HG03558 (cell line): ENCODE data around the gene DMBT1.

ENCODE experiments used
- ATAC-seq: cut with Tn5 transposase; IDR thresholded peaks from one replicate; pipeline ENCODE4 v1.9.1; 2021; ENCODE audit warnings: moderate number of reproducible peaks; ENCODE audit not compliant: unreplicated experiment; ENCODE audit errors: extremely low read depth

Gene DMBT1

DNA sequence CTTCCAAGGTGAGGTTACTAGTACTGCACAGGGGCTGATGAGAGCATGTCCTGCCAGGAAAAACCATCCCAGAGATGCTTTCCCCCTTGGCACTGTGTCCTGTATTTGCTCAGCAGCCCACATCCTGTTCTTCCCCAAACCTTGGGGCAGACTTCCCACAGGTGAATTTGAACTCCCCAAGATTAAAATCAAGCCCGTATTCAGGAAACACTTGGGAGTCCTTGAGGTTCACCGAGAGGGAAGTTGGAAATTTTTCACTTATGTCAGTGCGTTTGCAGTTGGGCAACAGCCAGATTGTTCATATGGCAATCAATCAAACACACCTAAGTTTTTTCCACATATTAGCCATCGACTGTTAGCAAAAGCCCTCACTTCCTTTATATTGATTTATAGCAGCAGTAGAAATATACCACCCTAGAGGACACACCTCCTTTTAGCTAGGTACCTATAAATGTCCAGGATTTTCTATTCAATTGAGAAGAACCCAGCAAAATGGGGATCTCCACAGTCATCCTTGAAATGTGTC lies at the start of gene DMBT1:
DMBT1 (plus strand) TSS at position 476 of the 526 bp plus-strand sequence; CDS start at position 493, 17 bp downstream.
- ATAC-seq, result no peak

DNA sequence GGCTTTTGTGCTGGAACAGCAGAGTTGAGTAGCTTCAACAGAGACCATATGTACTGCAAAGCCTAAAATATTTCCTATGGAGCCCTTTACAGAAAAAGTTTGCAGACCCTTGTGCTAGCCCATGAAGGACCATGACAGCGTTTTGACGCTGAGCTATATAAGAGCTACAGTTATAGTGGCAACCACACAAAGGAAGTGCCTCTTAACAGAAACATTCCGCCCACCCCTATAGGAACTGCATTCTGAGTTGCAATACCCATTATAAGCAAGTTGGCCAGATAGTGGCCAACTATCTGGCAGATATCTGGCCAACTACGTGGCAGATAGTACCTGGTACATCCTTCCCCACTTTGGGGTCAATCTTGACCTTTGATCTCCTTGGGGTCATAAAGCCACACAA lies 47.5 kb upstream of the DMBT1 start:
- no peak for ATAC-seq

DNA sequence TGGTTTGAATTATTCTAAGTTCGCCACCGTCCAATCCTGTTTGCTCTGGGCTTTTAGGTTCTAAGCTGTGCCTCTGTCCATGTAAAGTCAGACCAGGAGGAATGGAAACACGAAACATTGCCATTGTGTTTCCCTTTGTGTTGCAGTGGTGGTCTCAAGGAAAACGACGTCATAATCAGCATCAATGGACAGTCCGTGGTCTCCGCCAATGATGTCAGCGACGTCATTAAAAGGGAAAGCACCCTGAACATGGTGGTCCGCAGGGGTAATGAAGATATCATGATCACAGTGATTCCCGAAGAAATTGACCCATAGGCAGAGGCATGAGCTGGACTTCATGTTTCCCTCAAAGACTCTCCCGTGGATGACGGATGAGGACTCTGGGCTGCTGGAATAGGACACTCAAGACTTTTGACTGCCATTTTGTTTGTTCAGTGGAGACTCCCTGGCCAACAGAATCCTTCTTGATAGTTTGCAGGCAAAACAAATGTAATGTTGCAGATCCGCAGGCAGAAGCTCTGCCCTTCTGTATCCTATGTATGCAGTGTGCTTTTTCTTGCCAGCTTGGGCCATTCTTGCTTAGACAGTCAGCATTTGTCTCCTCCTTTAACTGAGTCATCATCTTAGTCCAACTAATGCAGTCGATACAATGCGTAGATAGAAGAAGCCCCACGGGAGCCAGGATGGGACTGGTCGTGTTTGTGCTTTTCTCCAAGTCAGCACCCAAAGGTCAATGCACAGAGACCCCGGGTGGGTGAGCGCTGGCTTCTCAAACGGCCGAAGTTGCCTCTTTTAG lies 46.3 kb upstream of the DMBT1 start:
- ATAC-seq, result no peak

DNA sequence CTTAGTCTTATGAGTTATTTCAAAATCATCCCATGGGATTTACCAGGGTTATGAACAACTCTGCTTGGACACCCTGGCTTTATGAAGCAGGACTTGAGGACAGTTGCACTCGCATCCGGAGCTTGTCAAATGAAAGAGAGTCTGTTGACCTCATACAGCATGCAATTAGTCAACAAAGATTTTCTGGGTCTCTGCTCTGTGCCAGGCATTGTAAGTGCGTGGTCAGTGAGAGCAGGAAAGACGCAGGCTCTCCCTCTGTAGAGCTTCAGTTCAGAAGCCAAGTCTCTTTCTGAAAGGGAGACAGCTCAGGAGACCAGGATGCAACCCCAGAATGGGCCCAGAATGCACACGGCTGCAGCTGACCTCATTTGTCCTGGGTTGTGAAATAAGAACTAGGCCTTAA lies 45.5 kb upstream of the DMBT1 start:
- ATAC-seq, result no peak

DNA sequence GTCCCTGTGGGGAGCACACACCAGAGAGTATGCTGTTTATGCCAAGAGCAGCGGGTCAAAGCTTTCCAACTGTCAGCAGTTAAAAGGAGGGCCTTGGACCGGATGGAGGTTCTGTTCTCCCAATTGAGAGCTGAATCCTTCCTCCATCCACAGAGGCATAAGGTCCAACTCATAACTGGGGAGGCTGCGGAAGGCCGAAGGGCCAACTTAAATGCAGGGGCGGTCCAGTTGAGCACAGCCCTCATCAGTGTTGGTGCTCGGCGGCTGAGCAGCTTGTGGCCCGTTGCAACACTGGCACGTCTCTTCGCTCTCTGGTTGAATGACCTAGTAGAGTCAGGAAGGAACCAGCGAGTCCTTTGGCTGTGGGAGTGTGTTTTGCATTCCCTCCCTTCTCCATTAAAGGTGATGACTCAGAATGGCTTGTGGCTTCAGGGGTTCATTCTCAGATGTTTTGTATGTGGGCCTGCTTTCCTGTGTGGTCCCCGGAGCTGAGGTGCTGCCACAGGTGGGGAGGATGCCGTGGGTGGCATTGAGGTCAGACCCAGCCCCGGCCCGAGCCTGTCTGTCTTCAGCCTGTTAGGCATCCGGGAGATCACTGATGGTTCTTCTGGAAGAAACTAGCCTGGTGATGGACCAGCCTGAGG lies 44.8 kb upstream of the DMBT1 start:
- no peak for ATAC-seq

DNA sequence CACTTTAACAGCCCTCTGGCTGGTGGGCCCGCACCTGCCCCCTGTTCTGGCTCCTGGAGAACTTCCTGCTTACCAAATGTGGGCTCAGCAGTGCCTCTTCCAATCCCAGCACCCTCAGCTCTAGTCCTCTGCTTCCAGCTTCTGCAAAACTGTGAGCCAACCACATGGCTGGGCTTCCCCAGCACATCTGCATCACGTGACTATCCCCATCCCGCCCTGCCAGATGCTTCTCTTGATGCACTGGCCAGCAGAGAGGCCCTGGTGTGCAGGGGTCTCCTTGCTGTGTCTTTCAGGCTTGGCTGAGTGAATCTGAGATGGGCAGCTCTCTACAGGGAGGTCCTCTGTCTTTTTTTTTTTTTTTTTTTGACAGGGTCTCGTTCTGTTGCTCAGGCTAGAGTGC lies 43.8 kb upstream of the DMBT1 start:
- no peak for ATAC-seq

DNA sequence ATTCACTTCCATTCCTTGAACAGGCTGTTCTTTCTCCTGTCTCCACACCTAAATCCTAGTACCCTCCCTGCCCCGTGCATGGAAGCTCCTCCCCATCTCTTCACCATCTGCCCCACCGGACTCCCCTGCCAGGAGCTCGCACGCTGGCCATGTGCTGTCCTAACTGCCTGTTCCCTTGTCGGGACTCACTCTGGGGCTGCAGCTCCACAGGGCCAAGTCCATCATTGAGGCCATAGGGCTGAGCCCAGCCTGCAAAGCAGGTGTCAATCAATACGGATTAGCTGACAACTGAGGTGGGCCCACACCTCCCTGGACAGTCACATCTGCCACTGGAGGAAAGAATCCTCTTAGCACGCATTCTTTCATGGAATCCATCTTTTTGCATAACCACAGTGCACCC lies 41.4 kb upstream of the DMBT1 start:
- ATAC-seq, result no peak

DNA sequence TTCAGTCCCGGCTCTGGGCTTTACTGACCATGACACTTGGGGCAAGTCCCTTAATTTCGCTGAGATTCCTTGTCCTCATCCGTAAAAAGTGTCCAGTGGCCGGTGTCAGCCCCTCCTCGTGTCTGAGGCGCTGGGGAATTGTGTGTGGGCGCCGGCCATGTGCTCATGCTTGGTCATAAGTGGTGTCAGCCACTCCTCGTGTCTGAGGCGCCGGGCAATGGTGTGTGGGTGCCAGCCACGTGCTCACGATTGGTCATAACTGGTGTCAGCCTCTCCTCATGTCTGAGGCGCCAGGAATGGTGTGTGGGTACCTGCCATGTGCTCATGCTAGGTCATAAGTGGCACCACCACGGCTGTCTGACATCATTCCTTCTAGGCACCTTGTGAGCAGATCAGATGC lies 40.7 kb upstream of the DMBT1 start:
- no peak for ATAC-seq

DNA sequence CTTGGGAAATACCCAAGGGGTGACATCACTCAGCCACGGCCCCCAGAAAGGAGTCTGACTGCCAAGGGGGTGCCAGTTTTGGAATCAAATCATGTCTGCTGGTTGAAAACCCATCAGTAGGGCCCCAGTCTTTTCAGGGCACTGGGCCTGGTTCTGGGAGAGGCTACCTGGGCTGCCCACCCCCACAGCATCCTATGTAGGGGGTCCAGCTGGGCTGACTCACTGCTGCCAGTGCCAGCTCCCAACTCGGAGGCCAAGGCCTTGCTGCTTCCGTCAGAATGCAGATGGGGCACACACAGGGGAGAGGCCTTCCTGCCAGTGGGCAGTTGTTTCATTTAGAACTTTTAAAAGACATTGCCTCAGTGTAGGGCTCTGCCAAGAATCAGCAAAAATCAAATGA lies 39.5 kb upstream of the DMBT1 start:
- no peak for ATAC-seq

DNA sequence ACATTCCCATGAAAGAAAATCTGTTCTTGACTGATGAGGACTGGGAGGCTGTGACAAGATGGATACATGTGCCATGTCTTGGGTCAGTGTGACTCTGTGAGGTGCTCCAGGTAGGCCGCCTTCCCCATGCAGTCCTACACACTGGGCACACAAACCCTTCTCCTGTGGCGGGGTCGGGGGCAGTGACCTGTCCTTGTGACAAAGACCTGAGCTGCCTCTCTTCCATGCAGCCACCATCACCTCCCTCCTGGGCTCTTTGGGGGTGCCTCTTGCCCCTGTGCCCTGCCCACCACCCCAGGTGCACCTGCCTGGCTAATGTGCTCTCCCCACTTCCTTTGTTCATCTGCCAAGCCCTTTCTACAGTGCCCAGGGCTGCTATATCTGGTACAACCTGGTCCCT lies 35.7 kb upstream of the DMBT1 start:
- no peak for ATAC-seq

DNA sequence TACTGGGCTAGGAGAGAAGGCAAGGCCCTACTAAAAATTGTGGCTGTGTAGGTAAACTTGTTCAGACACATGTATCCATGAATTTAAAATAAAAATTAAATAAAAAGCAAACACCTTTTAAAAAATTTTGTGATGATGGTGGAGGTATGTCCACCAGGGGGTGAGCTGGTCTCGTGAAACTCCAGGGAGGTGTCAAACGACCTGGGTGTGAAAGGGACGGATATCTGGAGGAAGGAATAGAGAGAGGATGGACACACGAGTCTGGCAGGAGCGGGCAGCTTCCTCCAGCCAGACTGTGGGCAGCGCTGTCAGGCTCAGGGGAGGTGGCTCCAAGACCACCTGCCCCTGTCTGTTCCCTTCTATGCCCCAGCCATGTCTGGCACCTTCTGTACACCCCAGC lies 34.8 kb upstream of the DMBT1 start:
- no peak for ATAC-seq

DNA sequence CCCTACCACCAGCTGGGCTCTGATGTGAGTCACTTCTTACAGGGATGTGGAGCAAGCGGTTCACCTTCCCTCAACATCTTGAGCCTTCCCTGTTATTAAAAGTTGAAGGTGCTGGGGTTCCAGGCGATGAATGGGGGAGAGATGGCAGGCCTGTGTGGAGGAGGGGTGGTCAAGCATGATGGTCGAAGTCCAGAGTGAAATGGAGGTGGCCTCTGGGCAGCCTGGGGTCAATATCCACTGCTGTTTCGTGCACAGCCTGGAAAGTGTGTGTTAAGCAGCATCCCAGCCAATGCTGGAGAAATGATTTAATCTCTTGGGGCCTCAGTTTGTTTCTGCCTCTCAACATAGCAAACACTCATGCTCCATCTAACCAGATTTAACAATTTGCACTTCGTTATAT lies 33.7 kb upstream of the DMBT1 start:
- ATAC-seq, result no peak

DNA sequence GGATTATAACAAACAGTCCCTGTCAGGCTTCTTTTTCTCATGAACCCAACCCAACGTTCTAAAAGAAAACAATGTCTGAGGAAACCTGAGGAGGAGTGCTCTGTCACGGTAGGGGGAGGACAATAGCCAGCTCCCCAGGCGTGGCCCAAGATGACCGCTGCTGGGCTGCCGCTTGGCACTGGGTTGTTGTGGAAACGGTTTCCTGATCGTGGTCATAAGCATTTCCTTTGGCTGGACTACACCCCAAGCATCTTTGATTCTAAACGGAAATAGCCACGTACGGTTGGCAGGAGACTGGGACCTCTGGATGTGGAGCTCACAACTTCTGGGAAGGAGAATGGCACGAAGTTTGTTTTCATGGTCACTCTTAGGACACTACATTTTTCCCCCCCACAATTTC lies 30.4 kb upstream of the DMBT1 start:
- no peak for ATAC-seq

DNA sequence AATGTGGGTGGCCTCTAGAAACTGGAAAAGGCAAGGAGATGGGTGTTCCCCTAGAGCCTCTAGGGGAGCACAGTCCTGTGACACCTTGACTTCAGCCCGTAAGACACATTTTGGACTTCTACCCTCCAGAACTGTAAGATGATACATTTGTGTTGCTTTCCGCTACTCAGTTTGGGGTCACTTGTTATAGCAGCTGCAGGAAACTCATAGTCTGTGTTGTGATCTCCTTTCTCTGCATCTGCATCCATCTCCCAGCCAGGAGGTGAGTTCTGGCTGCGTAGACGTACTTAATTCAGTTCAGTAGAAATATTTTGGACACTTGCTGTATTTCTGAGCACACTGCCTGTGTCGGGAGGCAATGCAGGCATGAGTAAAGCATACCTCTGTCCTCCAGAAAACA lies 29.3 kb upstream of the DMBT1 start:
- ATAC-seq, result no peak

DNA sequence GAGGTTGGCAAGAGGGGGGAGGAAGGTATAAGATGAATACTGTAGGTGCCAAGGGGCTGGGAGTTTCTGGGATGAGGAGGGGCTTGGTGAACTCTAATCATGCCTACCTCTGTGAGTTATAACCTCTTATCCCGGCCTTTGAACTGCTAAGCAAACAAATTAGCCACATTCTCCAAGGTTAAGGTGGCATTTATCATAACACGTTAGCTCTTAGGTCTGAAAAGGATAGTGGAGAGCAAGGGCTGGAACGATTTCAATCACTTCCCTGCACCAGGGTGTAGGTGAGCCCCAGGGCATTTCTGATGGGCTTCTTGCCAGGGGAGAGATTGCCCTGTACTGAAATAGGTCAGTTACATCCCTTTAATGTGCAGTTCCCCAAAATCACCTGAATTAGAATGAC lies 28.6 kb upstream of the DMBT1 start:
- no peak for ATAC-seq

DNA sequence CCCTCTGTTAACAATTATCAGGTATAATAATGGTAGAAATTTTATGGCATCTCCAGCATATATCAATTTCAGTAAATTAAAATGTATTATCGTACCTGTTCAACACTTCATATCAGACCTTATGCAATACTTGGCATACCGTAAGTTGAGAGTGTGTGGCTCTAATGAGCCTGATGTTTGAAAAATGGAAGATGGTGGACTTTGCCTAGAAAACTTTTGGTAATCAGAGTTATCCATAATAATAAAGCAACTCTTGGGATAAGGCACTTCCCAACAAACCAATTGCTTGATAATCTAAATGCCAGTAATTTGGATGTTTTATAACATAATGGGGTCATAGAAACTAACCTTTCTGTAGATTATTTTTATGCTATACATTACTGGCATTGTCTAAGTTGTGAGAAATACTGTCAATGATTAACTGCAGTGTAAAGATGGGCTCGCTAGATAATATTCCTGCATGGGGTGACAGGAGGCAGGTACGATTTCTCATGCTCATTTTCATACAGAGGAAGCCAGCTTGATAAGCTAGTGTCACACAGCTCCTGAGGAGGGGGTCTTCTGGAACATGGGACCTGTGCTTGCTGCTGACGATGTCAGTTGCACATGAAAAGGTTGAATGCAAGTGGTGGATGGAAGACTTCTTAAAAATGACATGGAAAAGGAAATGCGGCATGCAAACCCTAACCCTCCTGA lies 27.8 kb upstream of the DMBT1 start:
- ATAC-seq, result no peak

DNA sequence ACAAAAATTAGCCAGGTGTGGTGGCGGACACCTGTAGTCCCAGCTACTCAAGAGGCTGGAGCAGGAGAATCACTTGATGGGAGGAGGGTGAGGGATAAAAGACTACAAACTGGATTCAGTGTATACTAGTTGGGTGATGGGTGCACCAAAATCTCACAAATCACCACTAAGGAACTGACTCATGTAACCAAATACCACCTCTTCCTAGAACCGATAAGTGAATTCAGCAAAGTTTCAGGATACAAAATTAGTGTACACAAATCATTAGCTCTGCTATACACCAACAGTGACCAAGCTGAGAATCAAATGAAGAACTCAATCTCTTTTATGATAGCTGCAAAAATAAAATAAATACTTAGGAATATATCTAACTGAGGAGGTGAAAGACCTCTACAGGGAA lies 23.0 kb upstream of the DMBT1 start:
- no peak for ATAC-seq

DNA sequence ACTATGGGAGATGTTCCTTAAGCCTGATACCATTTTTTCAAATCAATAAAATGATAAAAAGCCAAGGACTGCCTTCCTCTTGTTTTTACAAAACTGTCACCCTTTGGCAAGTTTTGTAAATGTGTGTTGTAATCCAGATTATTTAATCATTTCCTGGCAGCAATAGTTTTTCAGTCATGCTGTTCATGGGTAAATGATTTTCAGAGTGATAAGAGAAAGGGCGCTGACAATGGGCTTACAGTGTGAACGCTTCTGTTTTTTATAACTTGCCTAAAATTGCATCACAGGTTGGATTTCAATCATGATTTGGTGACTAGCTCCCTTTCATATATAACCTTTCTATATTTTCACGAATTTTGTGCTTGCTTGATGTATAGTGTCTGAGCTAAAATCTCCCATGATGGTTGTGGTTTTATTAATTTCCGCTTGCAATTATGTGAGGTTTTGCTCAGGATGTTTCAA lies 19.0 kb upstream of the DMBT1 start:
- no peak for ATAC-seq

DNA sequence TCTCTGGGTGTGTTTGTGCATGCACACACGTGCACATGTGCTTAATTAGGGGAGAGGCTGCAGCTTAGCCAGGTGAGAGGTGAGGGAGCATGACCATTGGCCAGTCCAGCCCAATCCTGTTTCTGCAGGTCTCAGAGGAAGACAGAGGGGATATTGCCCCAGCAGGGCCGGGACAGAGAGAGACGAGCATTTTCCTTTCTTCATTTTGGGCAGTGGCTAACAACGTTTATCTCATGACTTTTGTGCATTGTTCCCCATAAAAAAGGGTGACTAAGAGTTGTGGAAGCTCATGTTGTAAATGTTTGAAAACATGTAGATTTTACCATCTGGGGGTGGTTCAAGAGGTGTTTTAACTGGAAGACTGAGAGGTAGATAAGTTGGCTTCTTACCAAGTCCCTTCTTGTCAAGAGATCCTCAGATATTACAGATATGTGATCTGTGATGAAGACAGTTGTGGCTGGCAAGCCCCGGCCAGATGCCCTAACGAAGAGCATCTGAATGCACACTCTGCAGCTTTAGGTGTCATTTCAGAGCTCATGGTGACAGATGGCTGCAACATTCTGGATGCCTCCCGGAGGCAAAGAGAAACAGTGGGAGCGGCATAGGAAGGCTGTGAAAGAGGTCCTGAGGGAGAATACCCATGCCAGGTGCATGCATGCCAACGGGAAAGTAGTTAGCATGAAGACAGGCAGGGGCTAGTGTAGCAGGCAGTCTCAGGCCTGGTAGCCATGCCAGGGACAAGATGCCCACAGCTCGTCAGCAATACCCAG lies 16.7 kb upstream of the DMBT1 start:
- ATAC-seq, result no peak

DNA sequence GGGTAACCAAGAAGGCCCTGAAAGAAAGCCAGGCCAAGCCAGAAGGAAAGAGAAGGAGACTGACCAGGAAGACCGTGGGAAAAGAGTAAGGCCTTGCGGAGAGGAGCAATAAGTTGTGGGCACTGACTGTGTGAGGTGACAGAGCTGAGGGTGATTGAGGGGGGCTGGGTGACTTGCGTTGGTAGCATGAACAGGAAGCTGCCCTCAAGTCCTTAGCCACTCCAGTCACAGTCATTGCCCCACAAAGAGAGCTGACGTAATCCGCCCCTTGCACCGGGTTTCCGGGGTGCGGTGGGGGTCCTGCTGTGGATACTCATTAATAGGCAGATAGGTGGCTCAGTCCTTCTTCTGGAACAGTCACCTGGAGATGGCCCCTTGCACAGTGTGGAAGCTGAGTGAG lies 16.1 kb upstream of the DMBT1 start:
- no peak for ATAC-seq
